Liver (tissue), 3 donors: ENCODE results near the gene RAB18.

Experiments used
- EGR1 ChIP-seq, 2 donors: IDR thresholded peaks; 2 replicates each; pipeline ENCODE4 v1.6.1; 2016 to 2018; ENCODE audit warnings: antibody characterized with exemption in 2 of 2, low read depth in 2 of 2
- FOXA1 ChIP-seq: IDR thresholded peaks from 2 replicates; pipeline ENCODE4 v1.6.1; 2016; ENCODE audit warnings: antibody characterized with exemption
- GABPA ChIP-seq, 2 donors: IDR thresholded peaks in 1 of 2; conservative IDR thresholded peaks in 1 of 2; 2 replicates each; pipeline ENCODE4 v1.6.1; 2016; ENCODE audit warnings: antibody characterized with exemption in 2 of 2, mild to moderate bottlenecking in 1 of 2, moderate library complexity in 1 of 2
- MAX ChIP-seq: IDR thresholded peaks from 2 replicates; pipeline ENCODE4 v1.6.1; 2016; ENCODE audit warnings: antibody characterized with exemption
- SP1 ChIP-seq: IDR thresholded peaks from 2 replicates; pipeline ENCODE4 v1.6.1; 2018; ENCODE audit warnings: antibody characterized with exemption, mild to moderate bottlenecking
- TF ChIP-seq, protein P1 (sequence below): IDR thresholded peaks from 2 replicates; pipeline ENCODE4 v1.6.1; 2016; ENCODE audit warnings: antibody characterized with exemption, mild to moderate bottlenecking
- TF ChIP-seq, protein P2 (sequence below): fragments of 150-350 bp; IDR thresholded peaks from 2 replicates; pipeline ENCODE4 v1.5.1; 2017; ENCODE audit warnings: improper control_type of control experiment, low read depth, low read length; ENCODE audit not compliant: missing input control
- donor health status: healthy.
- donor health status: healthy.

DNA sequence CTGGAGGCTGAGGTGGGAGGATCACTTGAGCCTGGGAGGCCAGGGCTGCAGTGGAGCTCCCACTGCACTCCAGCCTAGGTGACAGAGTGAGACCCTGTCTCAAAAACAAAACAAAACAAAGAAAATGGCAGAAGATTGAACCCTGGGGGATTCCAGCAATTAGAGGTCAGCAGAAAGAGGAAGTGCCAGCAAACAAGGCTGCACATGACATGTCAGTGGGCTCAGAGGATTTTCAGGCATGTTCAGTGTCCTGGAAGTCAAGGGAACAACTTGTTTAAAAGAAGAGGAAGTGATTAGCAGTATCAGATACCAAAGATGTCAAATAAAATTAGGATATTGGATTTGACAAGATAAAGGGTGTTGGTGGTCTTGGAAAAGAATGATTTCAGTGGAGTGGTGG lies 32.3 kb downstream of the RAB18 start:
- TF ChIP-seq MAX (no peak), FOXA1 (no peak), EGR1 (IDR thresholded peaks at IDR 0.05; ENCODE audit: low read depth in 2 of 2) (no peak), GABPA (IDR thresholded peaks at IDR 0.05 in 1 of 2, conservative IDR thresholded peaks at IDR 0.05 in 1 of 2) (no peak), SP1 (no peak)
- TF ChIP-seq, protein P1, sequence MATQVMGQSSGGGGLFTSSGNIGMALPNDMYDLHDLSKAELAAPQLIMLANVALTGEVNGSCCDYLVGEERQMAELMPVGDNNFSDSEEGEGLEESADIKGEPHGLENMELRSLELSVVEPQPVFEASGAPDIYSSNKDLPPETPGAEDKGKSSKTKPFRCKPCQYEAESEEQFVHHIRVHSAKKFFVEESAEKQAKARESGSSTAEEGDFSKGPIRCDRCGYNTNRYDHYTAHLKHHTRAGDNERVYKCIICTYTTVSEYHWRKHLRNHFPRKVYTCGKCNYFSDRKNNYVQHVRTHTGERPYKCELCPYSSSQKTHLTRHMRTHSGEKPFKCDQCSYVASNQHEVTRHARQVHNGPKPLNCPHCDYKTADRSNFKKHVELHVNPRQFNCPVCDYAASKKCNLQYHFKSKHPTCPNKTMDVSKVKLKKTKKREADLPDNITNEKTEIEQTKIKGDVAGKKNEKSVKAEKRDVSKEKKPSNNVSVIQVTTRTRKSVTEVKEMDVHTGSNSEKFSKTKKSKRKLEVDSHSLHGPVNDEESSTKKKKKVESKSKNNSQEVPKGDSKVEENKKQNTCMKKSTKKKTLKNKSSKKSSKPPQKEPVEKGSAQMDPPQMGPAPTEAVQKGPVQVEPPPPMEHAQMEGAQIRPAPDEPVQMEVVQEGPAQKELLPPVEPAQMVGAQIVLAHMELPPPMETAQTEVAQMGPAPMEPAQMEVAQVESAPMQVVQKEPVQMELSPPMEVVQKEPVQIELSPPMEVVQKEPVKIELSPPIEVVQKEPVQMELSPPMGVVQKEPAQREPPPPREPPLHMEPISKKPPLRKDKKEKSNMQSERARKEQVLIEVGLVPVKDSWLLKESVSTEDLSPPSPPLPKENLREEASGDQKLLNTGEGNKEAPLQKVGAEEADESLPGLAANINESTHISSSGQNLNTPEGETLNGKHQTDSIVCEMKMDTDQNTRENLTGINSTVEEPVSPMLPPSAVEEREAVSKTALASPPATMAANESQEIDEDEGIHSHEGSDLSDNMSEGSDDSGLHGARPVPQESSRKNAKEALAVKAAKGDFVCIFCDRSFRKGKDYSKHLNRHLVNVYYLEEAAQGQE, result no peak
- TF ChIP-seq, protein P2, sequence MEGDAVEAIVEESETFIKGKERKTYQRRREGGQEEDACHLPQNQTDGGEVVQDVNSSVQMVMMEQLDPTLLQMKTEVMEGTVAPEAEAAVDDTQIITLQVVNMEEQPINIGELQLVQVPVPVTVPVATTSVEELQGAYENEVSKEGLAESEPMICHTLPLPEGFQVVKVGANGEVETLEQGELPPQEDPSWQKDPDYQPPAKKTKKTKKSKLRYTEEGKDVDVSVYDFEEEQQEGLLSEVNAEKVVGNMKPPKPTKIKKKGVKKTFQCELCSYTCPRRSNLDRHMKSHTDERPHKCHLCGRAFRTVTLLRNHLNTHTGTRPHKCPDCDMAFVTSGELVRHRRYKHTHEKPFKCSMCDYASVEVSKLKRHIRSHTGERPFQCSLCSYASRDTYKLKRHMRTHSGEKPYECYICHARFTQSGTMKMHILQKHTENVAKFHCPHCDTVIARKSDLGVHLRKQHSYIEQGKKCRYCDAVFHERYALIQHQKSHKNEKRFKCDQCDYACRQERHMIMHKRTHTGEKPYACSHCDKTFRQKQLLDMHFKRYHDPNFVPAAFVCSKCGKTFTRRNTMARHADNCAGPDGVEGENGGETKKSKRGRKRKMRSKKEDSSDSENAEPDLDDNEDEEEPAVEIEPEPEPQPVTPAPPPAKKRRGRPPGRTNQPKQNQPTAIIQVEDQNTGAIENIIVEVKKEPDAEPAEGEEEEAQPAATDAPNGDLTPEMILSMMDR, result no peak
